ENCODE data around the gene METAP1D.
"Not testable (repeated sequence)": the region's sequence is repeated elsewhere in the genome, so short reads cannot be mapped to it uniquely, and the experiment has no call there.

The METAP1D gene

DNA sequence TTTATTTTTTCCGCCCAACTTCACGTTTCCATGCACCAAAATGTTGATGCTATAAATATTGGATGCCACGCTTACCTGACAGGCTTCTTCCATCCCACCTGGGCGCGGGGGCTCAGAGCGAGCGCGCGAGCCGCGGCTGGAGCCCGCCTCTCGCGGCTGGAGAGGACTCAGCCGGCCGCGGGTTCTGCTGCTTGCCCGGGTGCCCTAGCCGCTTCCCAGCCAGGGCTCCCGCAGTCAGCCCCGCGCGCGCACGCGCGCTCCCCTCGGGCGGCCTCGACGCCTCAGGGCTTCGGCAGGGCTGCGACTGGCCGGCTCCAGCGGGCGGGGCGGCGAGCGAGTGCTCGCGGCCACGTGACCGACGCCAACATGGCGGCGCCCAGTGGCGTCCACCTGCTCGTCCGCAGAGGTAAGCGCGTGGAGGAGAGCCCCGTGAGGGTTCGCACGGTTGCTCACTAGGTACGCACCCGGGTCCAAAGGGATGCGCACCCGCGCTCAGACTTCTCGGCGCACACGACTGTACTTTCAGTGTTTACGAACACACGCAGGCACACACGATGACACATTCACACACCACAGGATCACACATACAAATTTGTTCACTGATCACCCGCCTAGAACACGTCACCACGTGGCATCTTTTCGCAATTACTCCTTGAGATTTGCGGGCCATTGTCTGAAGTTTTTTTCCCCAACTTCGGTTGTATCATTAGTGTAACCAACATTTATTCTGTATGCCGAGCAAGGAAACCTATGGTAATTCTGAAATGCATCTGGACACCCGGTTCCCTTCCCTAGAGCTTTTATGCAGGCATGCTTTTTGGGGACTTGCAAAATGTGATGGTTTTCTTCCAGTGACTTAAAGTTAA, at the start of gene METAP1D:
Gene METAP1D (plus strand): TSS at position 350 of the 866 bp plus-strand sequence. CDS start 17 bp downstream, at position 367.
- DNase-seq = peak; percentile 93

DNA sequence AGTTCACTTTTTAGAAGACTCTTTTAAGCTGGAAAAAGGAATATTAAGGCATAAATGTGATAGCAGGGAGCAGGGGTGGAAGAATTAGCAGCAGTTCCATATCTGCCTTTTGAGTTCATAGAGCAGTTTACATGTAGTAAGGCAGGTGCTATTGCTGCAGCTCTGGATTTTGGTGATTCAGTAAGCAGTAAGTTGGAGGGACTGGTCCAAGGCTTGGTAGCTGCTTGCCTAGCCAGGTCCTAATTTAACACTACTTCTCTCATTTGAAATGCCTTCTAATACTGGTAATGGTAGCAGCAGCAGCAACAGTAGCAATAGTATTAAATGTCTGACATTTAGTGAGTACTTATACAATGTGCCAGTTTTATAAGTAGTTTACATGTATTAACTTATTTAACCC, 47.5 kb upstream of the METAP1D start:
- DNase-seq = no peak

DNA sequence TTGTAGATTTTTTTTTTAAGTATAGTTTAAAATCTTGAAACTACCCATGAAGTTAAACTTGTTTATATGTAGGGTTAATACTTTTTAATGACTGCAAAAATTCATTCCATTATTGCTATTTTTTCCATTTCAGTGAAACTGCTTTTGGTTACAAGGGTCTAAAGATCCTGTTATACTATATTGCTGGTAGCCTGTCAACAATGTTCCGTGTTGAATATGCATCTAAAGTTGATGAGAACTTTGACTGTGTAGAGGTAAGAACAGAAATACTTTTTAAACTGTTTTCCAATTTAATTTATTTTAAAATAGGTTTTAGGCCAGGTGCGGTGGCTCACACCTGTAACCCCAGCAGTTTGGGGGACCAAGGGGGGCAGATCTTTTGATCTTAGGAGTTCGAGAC, 47.0 kb upstream of the METAP1D start:
- no peak for DNase-seq

DNA sequence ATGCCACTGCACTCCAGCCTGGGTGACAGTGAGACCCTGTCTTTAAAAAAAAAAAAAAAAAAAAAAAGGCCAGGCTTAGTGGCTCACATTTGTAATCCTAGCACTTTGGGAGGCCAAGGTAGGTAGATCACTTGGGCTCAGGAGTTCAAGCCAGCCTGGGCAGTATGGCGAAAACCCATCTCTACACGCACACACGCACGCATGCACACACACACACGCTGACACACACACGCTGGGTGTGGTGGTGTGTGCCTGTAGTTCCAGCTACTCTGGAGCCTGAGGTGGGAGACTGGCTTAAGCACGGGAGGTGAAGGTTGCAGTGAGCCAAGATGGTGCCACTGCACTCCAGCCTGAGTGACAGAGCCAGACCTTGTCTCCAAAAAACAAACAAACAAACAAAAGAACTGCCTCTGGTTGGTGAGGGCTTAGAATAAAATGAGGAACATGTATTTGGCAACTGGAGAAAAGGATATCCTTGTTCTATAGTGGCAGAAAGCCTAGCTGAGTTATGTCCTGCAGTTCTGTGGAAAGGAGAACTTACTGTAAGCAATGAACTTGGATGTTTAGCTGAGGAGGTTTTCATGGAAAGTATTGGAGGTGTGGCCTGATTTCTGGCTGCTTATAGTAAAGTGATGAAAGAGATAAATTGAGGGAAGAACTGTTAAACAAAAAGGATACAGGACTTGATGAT, 43.5 kb upstream of the METAP1D start:
- no peak for DNase-seq

DNA sequence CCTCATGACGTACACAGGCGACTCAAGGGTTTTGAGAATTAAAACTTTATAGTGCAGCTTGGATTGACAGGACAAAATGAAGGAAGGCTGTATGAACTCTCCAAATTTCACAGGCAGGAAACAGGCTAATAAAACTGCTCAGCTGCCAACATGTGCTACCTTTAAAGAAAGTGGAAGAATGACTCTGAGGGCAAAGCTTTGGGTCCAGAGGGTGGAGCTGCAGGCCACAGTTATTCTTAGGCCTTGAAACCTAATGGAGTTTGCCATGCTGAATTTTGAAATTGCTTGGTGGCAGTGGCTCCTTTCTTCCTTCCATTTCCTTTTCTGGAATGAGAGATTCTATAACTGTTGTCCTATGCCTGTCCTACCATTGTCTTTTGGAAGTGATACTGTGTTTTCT, 42.7 kb upstream of the METAP1D start:
- DNase-seq = no peak

DNA sequence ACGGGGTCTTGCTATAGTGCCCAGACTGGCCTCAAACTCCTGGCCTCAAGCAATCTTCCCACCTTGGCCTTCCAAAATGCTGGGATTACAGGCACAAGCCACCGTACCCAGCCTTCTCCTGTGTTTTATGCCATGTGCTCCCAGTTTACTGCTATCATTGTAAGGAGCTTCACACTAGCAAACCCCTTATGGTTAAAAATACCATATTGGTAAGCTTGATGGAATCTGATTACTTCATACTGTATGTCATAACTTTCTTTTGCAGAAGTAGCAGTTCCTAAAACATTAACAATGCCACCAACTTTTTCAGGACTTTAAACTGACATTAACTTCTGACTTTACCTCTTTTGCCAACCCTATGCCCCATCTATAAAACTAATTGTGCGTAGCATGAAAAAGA, 41.3 kb upstream of the METAP1D start:
- no peak for DNase-seq

DNA sequence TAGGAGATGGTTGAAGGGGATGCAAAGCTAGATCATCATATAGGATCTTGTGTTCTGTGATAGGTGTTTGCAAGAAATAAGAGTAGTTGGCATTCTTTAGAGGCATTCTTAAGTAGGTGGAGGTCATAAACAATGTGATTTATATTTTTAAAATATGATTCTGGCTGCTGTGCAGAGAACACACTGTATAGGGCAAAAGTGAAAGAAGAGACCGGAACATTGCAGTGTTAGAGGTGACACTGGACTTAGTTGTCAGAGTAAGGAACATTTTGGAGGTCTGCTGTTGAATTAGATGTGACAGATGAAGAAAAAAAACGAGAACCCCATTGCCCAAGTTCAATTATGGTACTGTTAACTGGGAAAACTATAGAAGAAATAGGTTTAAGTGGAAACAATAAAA, 39.8 kb upstream of the METAP1D start:
- no peak for DNase-seq

DNA sequence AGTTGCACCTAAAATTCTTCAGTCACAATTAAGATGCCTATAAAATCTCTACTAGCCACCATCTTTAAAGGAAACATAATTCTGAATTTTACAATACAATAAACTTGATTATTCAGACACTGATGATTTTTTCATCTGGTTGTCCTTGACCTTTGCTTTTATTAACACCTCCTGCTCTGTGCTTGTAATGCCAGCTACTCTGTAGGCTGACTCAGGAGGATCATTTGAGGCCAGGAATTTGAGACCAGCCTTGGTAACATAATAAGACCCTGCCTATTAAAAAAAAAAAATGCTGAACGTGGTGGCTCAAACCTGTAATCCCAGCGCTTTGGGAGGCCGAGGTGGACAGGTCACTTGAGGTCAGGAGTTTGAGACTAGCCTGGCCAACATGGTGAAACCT, 39.2 kb upstream of the METAP1D start:
- no peak for DNase-seq

DNA sequence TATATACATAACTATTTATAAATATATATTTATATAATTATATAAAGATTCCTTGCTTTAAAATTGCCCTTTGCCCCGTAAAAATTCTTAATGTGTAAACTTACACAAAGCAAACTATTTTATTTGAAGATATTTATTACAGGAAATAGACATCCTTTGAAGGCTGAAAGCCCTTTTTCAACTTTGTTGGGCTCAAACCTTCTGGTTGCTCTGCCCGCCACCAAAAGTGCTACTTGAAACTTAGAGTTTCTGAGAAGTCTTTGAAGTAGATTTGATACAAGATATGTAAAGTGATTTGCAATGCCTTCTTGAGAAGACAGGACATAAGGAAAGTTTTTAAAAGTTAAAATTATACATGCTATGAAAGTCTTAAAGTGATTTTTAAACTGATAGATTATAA, 36.6 kb upstream of the METAP1D start:
- DNase-seq = no peak

DNA sequence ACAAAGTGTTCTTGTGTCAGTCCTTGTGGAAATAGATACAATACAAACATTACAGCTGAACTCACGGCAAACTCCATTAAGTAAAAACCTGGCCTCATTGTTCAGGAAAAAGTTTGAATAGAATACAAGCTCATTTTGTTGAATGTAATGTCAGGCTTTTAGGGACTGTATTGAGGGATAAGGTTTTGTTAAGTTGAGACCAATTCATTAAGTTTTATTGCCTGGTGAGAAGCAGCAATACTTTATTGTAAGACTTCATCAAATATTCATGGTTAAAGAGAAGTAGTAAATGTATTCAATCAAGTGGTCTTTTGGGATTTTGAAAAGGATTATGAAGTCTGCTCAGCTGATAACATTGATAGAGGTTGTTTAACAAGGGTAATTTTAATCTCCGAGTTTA, 35.4 kb upstream of the METAP1D start:
- no peak for DNase-seq

DNA sequence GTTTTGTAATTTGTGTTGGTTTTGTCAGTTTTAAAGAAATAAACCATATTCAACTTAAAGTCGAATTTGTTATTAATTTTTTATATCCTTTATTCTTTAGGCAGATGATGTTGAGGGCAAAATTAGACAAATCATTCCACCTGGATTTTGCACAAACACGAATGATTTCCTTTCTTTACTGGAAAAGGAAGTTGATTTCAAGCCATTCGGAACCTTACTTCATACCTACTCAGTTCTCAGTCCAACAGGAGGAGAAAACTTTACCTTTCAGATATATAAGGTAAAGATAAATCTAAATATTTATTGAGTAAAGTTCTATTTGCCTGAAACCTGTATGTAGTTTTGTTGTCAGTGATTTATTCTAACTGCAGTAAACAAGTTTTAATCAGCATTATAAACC, 34.5 kb upstream of the METAP1D start:
- DNase-seq = no peak

DNA sequence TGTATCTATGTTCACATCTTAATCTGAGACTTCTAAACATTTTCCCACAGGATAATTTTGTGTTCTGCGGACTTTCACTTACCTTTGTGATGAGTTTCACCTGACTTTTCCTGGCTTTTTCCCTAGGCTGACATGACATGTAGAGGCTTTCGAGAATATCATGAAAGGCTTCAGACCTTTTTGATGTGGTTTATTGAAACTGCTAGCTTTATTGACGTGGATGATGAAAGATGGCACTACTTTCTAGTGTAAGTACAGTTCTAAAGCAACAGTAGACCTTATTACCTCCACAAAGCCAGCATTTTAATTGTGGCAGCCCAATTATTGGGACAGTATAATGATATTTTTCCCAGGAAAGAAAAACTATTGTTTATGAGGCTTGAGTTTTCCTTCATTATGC, 34.1 kb upstream of the METAP1D start:
- no peak for DNase-seq

DNA sequence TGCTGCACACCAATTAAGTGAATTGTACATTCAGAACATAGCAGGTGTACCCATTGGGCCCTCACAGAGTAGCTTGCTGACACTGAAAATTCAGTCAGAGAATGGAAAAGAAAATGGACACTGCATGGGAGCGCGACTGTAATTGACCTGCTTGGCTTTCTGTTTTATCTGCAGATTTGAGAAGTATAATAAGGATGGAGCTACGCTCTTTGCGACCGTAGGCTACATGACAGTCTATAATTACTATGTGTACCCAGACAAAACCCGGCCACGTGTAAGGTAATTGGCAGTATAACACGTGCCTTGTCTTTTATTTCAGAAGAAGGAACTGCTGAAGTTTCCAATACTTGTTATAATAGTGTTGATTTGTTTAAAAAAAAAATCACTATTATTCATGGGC, 33.5 kb upstream of the METAP1D start:
- DNase-seq = no peak

DNA sequence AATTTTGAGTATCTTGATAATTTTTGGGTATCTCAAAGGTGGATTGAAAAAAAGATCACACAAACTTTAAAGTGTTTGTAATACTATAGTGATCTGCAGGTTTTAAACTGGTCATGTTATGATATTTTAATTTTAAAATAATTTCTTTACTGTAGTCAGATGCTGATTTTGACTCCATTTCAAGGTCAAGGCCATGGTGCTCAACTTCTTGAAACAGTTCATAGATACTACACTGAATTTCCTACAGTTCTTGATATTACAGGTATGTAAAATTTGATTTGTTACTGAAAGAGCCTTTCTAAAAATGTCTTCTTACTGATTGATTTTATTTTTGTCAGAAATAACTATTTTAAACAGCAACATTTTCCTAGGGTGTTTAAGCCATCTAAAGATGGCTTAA, 33.1 kb upstream of the METAP1D start:
- DNase-seq = no peak

DNA sequence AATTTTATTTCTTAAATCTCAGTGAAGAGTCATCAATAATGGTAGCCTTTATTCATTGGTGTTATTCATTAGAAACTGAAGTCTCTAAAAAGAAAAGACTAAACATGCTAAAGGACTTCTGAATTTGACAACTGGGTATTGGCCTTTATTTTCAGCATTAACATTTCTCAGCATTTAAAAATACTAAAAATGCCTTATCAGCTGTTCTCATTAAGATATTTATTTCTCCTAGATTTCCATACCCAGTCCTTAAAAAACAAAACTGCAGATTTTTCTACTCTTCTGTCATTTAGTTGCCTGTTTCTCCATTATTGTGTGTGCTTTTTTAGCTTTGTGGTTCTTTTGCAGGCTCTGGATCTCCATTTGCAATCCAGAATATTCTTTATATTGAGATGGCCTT, 31.2 kb upstream of the METAP1D start:
- DNase-seq = no peak

DNA sequence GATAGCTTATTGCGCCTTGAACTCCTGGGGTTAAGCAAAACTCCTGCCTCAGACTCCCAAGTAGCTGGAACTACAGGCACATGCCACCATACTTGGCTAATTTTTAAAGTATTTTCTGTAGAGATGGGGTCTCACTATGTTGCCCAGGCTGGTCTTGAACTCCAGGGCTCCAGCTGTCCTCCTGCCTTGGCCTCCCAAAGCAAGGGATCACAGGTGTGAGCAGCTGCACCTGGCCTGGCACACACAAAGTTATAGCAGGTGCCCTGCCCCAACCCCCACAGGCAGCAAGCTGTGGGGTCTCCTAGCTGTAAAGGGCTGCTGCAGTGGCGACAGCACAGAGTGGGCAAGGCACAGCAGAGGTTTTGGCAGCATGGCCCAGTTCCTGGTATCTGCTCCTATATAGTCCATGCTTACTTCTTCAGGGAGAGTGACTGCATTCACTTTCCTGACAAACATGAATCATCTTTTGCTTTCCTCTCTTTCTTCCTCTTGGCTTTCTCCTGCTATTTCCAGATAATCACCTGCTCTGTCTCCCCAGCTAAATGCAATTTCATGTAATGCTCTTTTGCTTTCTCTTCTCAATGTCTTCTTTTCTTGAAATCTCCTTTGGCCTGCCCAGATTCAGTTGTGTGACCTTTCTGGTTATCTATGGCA, 27.3 kb upstream of the METAP1D start:
- DNase-seq = no peak

DNA sequence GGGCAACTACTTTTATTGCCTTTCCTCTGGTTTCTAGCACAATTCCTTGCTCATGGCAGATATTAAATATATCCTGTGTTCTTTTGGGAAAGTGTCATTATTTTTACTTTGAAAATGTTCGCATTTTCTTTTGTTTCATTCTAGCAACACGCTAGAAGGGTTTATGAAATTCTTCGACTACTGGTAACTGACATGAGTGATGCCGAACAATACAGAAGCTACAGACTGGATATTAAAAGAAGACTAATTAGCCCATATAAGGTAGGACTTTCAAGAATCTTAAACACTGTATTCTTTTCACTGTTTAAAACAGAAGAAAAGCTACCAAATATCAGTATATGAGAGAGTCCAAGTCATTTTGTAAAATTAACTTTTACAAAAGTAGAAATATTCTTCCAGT, 20.6 kb upstream of the METAP1D start:
- DNase-seq = no peak

DNA sequence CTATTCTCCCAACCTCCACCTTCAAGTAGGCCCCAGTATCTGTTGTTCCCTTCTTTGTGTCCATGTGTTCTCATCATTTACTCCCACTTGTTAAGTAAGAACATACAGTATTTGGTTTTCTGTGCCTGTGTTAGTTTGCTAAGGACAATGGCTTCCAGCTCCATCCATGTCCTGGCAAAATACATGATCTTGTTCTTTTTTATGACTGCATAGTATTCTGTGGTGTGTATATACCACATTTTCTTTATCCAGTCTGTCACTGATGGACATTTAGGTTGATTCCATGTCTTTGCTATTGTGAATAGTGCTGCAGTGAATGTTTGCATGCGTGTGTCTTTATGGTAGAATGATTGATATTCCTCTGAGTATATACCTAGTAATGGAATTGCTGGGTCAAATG, 15.8 kb upstream of the METAP1D start:
- DNase-seq = not testable (repeated sequence)

DNA sequence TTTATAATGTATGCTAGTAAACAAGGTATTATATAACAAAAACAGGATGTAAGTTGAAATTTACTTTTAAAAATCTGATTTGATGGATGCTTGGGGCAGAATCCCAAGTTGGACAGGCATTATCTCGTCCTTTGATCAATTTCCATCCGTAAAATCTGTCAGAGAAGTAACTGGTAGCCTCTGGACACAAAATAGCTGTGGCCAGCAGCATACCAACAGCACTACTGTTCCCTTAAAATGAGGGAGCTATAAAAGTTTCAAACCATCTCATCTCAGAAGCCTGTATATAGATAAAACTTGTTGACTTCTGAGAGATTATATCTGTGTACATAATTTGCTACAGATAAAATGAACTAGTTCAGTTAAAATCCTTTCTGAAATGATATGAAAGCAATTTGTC, 14.7 kb upstream of the METAP1D start:
- no peak for DNase-seq

DNA sequence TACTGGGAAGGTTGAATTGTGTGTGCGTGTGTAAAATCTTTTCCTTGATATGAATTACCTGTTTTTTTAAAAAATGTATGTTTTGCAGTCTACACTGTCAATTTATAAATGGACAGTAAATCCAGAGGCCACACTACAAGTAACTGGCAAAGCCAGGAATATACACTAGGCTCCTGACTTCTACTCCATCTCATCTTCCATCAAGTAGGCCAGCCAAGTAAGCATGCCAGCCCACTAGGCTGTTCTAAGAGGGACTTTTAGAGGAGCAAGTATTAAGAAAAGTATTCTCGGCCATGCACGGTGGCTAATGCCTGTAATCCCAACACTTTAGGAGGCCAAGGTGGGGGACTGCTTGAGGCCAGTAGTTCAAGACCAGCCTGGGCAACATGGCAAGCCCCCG, 13.0 kb upstream of the METAP1D start:
- no peak for DNase-seq

DNA sequence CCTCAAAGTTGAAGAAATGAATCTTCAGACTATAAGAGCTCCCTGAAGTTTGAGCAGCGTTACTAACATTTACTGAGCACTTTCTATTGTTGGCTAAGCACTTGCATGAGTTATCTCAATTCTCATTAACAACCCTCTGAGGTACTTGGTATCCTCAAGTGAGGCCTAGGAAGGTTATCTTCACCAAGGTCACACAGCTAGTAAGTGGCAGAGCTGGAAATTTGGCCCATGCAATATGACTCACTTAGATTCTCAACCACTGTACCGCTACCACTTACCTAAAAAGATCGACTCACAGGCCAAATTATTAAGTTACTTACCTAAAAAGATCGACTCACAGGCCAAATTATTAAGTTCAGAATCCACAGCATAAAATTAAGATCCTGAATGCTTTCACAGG, 8.7 kb upstream of the METAP1D start:
- DNase-seq = no peak

DNA sequence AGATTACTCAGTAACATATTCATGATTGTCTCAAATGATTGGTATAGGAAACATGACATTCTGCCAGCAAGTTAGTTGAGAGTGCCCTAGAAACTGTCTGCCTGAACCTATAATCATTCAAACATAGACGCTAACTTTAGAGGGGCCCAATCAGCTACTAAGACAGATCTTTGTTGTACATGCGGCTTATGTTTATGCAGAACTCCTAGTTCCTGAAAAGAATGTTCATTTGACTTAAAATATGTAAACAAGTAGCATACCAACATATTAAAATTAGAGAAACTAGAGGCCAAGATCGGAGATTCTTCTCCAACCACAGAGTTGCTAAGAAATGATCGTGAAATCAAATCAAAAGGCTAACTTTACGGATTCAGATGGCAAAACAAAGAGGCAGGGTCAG, 4.2 kb upstream of the METAP1D start:
- no peak for DNase-seq

DNA sequence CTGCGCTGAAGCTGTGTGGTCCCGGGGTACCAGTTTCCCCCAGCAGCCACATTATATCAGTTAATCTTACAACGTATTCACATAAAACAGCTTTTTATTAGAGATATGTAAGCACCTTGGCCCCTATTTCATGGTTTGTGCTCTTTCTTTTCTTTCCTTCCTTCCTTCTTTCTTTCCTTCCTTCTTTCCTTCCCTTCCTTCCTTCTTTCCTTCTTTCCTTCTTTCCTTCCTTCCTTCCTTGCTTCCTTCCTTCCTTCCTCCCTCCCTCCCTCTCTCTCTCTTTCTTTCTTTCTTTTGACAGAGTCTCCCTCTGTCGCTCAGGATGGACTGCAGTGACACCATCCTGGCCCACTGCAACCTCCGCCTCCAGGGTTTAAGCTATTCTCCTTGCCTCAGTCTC, 3.7 kb upstream of the METAP1D start:
- DNase-seq = no peak

DNA sequence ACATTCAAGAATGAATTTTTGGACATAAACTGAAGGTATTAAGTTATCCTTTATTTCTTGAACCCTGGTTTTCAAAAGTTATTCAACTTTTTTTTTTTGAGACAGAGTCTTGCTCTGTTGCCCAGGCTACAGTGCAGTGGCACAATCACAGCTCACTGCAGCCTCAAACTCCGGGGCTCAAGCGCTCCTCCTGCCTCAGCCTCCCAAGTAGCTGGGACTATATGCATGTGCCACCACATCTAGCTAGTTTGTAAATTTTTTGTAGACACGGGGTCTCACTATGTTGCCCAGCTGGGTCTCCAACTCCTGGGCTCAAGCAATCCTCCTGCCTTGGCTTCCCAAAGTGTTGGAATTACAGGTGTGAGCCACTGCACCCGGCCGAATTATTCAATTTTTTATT, 2.7 kb upstream of the METAP1D start:
- DNase-seq = not testable (repeated sequence)

Data from NCI-H2171 treated with DMSO at 0.1 percent for 48 hours (cell line).